ENCODE data around the gene LDB3.

DNA sequence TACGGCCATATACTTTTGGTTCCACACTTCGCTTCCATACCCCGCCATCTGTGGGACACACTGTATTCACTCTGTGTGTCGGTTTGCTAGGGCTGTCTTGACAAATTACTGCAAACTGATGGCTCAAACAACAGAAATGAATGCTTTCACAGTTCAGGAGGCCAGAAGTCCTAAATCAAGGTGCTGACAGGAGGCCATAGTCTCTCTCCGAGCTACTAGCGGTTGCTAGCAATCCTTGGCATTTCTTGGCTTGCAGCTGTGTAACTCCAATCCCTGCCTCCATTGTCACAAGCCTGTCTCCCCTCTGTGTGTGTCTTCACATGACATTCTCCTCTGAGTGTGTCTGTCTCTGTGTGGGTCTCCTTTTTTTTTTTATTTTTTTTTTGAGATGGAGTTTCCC lies 59.2 kb downstream of the LDB3 start:
- peak in 3 of 4 donors; percentile 49 to 75 (median 70) for TF ChIP-seq EP300 (IDR thresholded peaks at IDR 0.05)
- no peak for TF ChIP-seq POLR2A (IDR thresholded peaks at IDR 0.05)
- TF ChIP-seq, protein P1, sequence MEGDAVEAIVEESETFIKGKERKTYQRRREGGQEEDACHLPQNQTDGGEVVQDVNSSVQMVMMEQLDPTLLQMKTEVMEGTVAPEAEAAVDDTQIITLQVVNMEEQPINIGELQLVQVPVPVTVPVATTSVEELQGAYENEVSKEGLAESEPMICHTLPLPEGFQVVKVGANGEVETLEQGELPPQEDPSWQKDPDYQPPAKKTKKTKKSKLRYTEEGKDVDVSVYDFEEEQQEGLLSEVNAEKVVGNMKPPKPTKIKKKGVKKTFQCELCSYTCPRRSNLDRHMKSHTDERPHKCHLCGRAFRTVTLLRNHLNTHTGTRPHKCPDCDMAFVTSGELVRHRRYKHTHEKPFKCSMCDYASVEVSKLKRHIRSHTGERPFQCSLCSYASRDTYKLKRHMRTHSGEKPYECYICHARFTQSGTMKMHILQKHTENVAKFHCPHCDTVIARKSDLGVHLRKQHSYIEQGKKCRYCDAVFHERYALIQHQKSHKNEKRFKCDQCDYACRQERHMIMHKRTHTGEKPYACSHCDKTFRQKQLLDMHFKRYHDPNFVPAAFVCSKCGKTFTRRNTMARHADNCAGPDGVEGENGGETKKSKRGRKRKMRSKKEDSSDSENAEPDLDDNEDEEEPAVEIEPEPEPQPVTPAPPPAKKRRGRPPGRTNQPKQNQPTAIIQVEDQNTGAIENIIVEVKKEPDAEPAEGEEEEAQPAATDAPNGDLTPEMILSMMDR (IDR thresholded peaks at IDR 0.05): no peak
